ENCODE measurements around the gene MAP3K8.

- TF ChIP-seq ZNF274 (IDR thresholded peaks at IDR 0.05; ENCODE audit: borderline replicate concordance, extremely low read depth, low read length), result peak; percentile 28; the same call in 1 of the 2 replicates
- TF ChIP-seq EP300 (IDR thresholded peaks at IDR 0.05; ENCODE audit: borderline replicate concordance in 1 of 2, low read depth in 2 of 2, low read length in 2 of 2), result no peak
- TF ChIP-seq CTCF (IDR thresholded peaks at IDR 0.05; ENCODE audit: control extremely low read depth in 1 of 3, insufficient read depth in 1 of 3, low read depth in 1 of 3, low read length in 3 of 3), result no peak
- TF ChIP-seq JUND (IDR thresholded peaks at IDR 0.05; ENCODE audit: low read length), result no peak
- TF ChIP-seq RAD21 (IDR thresholded peaks at IDR 0.05 in 1 of 2, conservative IDR thresholded peaks at IDR 0.05 in 1 of 2; ENCODE audit: low read depth in 2 of 2, low read length in 2 of 2), result no peak
- no peak for TF ChIP-seq EZH2 (IDR thresholded peaks at IDR 0.05; ENCODE audit: low read depth, low read length, severe bottlenecking)
- TF ChIP-seq SP2 (IDR thresholded peaks at IDR 0.05; ENCODE audit: low read length), result no peak
- no peak for TF ChIP-seq POLR2A (IDR thresholded peaks at IDR 0.05; ENCODE audit: control extremely low read depth in 1 of 2, low read depth in 2 of 2, low read length in 2 of 2)
- no peak for TF ChIP-seq TEAD4 (IDR thresholded peaks at IDR 0.05; ENCODE audit: low read depth, low read length)
- TF ChIP-seq E2F6 (IDR thresholded peaks at IDR 0.05), result no peak
- TF ChIP-seq POLR2AphosphoS5 (IDR thresholded peaks at IDR 0.05; ENCODE audit: low read depth, low read length), result no peak
- TF ChIP-seq HDAC2 (IDR thresholded peaks at IDR 0.05; ENCODE audit: borderline replicate concordance in 1 of 2, low read depth in 2 of 2, low read length in 2 of 2), result no peak
- no peak for TF ChIP-seq MAX (IDR thresholded peaks at IDR 0.05)
- no peak for TF ChIP-seq GTF2F1 (IDR thresholded peaks at IDR 0.05; ENCODE audit: borderline replicate concordance, low read depth, low read length)
Measured at GRCh38 chr10:30481603-30482002, 47.6 kb downstream of the MAP3K8 start.

Data from H1 (cell line).